SKM-1 treated with dmso at 0.1 percent for 144 hours (cell line): Measurements from ENCODE around the gene IL31RA.
"Not testable (repeated sequence)": the region's sequence is repeated elsewhere in the genome, so short reads cannot be mapped to it uniquely, and the experiment has no call there.

Experiments
- DNase-seq: peaks from one replicate; lab custom pipeline; 2025; ENCODE audit not compliant: unreplicated experiment; lab: John Stamatoyannopoulos, UW

Gene IL31RA

DNA sequence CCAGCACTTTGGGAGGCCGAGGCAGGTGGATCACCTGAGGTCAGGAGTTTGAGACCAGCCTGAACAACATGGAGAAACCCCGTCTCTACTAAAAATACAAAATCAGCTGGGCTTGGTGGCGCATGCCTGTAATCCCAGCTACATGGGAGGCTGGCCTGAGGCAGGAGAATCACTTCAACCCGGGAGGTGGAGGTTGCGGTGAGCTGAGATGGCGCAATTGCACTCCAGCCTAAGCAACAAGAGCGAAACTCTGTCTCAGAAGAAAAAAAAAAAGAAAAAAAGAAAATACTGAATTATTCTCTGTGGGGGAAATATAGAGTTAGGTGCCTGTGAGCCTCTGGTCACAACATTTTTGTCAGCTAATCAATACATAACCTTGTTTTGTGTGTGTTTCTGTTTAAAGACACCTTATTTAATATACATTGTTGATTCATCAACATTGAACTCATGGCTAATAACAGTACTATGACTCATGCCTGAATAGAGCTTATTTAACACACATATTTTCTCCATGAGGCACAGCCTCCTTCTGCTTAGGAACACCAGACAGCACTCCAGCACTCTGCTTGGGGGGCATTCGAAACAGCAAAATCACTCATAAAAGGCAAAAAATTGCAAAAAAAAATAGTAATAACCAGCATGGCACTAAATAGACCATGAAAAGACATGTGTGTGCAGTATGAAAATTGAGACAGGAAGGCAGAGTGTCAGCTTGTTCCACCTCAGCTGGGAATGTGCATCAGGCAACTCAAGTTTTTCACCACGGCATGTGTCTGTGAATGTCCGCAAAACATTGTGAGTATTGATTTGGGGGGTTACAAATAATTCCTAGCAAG, at the start of gene IL31RA:
Gene IL31RA (plus strand): TSS at position 519 of the 836 bp plus-strand sequence. CDS start 214 bp downstream, at position 733.
- DNase-seq, result peak; percentile 48

DNA sequence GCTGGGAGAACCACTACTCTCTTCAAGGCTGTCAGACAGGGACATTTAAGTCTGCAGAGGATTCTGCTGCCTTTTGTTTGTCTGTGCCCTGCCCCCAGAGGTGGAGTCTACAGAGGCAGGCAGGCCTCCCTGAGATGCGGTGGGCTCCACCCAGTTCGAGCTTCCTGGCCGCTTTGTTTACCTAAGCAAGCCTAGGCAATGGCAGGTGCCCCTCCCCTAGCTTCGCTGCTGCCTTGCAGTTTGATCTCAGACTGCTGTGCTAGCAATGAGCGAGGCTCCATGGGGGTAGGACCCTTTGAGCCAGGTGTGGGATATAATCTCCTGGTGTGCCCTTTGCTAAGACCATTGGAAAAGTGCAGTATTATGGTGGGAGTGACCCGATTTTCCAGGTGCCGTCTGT, 42.3 kb upstream of the IL31RA start:
- DNase-seq, result not testable (repeated sequence)

- DNase-seq, result not testable (repeated sequence)
Observed at GRCh38 chr5:55815939-55816338, 35.2 kb upstream of the IL31RA start.

- DNase-seq, result no peak
Observed at GRCh38 chr5:55816342-55816741, 34.8 kb upstream of the IL31RA start.

- no peak for DNase-seq
Observed at GRCh38 chr5:55817030-55817429, 34.1 kb upstream of the IL31RA start.

DNA sequence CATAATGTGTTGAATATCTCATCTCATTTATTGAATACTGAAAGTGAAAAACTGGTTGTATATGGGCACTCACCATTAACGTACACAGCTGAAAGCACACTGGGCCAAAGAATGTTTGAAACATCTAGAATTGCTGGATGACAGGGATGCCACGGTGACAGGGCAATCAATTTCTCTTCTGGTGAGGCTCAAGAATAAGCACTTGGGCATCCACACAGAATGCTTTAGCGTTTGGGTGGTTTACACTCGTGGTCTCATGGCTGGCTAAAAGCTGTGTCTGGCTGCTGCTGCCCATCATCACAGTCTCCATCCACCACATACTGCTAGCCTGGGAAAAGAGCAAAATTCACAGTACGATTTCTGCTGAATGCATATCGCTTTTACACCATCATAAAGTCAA, 30.7 kb upstream of the IL31RA start:
- no peak for DNase-seq

DNA sequence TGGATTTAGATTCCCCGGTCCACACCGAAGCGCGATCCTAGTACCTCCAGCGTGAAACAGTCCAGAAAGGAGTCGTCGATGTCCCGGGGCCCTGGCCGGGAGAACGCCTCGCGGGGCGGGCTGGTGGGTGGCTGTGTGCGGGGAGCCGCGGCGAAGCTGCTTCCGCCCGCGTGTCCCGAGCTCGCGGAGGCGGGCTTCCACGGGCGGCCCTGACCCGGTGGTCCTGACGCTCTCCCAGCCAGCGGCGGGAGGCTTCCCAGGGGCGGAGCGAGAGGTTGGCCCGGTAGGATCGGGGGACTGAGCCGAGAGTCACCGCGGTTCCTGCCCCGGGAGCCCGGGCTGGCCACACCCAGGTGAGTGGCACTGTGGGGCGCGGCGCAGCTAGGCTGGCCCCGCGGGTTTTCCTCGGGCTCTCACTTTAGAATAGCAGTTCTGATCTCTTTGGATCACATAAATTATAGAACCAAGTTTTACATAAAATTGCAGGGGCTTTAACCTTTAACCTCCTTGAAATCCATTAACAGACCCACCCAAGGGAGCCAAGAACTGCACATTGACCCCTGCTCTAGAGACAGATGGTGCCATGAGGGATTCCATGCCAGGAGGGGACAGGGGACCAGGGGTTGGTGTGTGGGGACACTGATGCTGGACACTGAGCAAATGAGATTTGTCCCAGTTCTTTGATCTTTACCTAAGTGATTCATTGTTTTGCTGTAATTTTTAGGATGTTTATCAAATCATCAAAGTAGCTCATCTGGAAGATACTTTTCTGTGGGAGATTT, 29.2 kb upstream of the IL31RA start:
- DNase-seq, result no peak

DNA sequence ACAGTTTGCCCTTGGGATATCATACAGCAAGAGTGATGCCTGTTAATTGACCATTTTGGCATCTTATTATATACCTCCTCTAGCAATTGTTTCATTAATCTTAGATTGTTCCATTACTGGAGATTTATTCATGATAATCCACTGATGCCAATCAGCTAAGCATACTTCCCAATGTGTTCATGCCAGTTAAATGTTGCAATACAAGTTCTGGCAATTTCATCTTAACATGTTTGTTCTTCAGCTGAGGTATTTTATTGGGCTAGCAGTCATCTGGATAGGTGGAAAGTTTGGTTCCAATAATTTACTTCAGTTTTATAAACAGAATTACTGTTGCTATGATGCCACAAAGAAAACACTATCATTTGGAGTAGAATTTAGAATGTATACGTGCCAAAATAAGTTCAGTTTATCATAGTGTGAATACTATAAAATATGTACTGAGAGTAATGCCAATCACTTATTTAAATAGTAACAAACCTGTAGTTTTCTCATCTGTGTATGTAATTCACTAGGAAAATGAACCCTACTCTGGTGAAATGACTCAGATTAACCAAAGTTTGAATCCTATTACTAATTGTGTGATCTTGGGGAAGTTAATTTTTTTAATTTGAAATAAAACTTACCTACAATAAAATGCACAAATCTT, 27.9 kb upstream of the IL31RA start:
- no peak for DNase-seq

DNA sequence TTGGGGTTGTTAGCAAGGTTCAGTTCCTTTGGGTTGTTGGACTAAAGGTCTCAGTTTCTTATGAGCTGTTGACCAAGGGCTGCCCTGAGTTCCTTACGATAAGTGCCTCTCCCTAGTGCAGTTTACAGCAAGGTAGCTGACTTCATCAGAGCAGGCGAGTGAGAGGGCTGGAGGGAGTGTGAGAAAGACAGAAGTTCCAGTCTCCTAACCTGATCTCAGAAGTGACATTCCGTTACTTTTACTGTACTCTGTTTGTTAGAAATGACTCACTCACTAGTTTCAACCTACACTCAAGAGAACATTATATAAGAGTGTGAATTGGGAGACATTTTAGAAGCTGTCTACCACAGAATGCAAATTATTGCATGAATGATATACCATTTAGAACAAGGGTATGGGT, 21.2 kb upstream of the IL31RA start:
- no peak for DNase-seq

DNA sequence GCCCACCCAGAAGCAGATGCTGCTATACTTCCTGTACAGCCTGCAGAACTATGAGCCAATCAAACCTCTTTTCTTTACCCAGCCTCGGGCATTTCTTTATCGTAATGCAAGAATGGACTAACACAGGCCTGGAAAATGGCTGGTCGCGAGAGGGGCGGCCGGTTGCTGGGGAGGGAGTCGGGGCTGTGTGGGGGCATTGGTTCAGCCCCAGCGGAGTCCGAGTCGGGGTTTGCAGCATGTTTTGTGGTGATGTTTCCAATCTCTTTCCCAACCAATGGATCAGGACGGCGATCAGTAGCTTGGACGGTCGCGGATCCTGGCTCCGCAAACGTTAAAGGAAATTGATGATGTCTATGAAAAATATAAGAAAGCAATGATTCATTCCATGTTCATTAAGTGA, 18.7 kb upstream of the IL31RA start:
- no peak for DNase-seq

DNA sequence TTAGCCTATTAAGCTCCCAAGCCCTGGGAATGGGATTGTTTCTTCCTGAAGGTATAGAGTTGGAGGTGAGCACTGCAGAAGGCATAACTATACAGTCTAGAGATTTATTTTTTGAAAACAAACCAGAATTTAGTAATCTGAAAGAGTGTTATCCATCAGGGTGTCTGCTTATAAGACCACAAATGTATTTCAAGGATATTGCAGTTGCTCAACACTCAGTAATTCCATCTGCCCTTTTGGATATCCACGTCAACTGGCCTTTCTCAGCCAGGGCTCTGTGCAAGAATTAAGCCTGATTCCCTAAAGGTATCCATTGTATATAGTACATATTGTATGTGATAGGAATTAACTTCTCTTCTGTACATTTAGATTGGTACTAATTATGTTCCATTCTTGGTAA, 15.0 kb upstream of the IL31RA start:
- no peak for DNase-seq

GRCh38 chr5:55841976-55842375, 9.2 kb upstream of the IL31RA start:
- no peak for DNase-seq

DNA sequence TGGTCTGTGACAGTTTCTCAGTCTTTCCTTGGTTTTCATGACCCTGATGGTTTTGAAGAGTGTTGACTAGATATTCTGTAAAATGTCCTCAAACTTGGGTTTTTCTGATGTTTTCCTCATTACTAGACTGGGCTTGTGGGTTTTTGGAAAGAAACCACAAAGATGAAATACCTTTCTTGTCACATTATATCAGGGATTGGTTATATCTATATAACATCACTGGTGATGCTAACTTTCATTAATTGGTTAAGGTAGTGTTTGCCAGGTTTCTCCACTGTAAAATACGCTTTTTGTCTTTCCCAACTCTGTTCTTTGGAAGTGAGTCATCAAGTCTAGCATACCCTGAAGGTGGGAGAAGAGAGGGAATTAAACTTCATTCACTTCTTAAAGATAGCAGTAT, 3.3 kb upstream of the IL31RA start:
- DNase-seq, result no peak

DNA sequence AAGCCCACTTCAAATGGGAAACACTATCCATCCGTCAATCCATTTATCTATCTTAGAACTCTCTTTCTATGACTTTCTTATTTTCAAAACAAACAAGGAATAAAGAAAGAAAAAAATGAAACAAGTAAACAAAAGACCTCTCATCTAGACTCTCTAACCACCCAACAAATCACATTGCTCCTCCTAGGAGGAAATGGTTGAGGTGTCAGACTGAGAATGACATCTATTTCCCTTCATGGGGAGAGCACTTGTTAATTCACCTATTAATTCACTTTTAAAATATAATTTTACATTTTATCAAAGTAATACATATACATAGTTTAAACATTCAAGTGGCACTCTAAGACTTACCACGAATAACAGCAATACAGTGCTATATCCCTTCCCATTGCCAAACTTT, 2.4 kb upstream of the IL31RA start:
- no peak for DNase-seq

DNA sequence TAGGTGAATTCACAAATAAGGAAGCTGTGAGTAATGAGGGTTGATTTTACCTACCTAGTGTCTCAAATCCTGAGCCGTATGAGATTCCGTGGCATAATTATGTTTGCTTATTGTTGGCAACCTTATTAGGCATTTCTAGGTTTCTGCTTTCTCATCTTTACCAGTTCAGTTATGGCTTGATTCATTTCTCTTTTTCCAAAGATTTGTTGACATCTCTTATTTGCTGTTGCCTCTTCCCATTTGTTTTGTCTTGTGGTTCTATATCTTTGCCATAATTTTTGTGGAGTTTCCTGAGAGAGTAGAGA, 470 bp downstream of the IL31RA start:
- no peak for DNase-seq

DNA sequence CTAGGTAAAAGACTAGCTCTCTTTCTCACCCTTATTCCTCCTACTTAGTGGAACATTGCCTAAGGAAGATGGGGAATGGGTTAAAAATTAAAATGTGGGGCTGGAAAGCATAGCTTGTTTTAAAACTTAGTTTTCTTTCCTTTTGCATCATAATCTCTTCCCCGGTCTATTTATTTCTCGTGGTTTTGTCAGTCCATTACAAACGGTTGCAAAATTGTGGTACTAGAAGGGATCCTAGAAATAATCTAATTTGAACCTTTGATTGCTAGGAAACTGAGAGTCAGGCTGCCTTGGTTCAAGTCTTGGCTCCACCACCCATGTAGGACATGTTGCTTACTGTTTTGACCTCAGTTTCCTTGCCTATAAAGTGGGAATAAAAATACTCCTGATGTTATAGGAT, 1.3 kb downstream of the IL31RA start:
- peak; percentile 19 for DNase-seq

DNA sequence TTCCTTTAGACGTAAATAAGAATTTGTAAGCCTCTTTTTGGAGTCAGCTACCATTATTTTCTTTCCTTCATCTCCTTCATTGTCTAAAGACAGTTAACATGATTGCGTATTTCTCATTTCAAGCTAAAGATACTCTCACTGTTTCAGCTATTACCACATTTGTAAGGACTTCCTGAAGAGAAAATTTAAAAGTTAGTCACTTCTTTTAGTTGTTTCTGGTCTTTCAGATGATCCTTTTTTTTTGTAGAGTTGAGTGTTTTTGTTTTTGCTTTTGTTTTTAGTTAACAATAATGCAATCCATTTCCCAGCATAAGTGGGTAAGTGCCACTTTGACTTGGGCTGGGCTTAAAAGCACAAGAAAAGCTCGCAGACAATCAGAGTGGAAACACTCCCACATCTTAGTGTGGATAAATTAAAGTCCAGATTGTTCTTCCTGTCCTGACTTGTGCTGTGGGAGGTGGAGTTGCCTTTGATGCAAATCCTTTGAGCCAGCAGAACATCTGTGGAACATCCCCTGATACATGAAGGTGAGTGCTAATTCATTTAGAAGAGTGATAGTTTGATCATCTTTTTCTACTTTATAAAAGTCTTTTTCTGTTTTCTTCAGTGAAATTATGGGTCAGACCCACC, 2.0 kb downstream of the IL31RA start:
- DNase-seq, result peak; percentile 24

- no peak for DNase-seq
Observed at GRCh38 chr5:55853818-55854217, 2.7 kb downstream of the IL31RA start.

GRCh38 chr5:55855509-55855908, 4.4 kb downstream of the IL31RA start:
- DNase-seq, result no peak

GRCh38 chr5:55856516-55857246, 5.5 kb downstream of the IL31RA start:
- DNase-seq, result peak; percentile 90

DNA sequence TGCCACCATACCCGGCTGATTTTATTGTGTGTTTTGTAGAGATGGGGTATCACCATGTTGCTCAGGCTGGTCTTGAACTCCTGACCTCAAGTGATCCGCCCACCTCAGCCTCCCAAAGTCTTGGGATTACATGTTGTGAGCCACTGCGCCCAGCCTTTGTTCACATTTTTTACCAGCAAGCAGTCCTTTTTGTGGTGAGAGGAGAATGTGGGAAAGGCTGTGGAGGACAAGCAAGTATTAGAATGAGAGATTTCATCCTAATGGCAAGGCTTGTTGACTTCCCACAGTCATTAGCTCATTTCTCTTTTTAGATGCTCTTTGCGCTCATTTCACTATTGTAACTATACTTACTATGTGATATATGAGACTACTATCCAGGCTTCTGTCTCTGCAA, 6.1 kb downstream of the IL31RA start:
- no peak for DNase-seq
